HCT116 (cell line): Measurements from ENCODE around the gene RPL18. TPM values are rescaled to one million over a fixed set of nuclear protein-coding genes. Genes with fewer than 3 reads are reported as not detected.

Source experiments
- ATAC-seq: fragments of 200-7000 bp; cut with Tn5 transposase; 2 replicates; pipeline ENCODE4 v1.9.1; 2020; ENCODE audit warnings: mild to moderate bottlenecking, moderate library complexity
- BruUV-seq: library from RNA; stranded (reverse); fragments of 400-500 nt; replicated peaks from 2 replicates; lab custom pipeline; 2021; lab: Mats Ljungman, UMichigan
- CTCF ChIA-PET: fragments of 300-600 bp; sonication (Branson Sonifier 250); formaldehyde crosslinking; loops from one replicate; lab custom pipeline; 2021; ENCODE audit warnings: antibody characterized with exemption; lab: Charles Lee
- POLR2A ChIA-PET: fragments of 300-600, 350-600 bp; sonication (Branson Sonifier 250); formaldehyde crosslinking; loops from one replicate; lab custom pipeline; 2021; ENCODE audit warnings: antibody characterized with exemption; lab: Charles Lee
- RAD21 ChIA-PET, 2 experiments: fragments of 300-600 bp; sonication (Branson Sonifier 250); formaldehyde crosslinking; loops; one replicate each; lab custom pipeline; 2023; ENCODE audit warnings: low total read pairs in 2 of 2; ENCODE audit not compliant: uncharacterized antibody in 2 of 2, unreplicated experiment in 2 of 2, low non-redundant PET in 1 of 2; lab: Charles Lee
- DNase-seq: peaks from one replicate; pipeline ENCODE4 v3.0.0-alpha.2; 2010; ENCODE audit warnings: low read depth, low spot score
- H2AFZ ChIP-seq: fragments of 200-600 bp; shearing (Covaris generic), sonication (generic); 2 replicates; pipeline ENCODE4 v1.6.1; 2017; ENCODE audit warnings: low read depth, mixed run types, mixed read lengths, antibody characterized with exemption, low read length; ENCODE audit not compliant: poor library complexity, severe bottlenecking
- H3K27ac ChIP-seq: 2 replicates; pipeline ENCODE4 v1.5.1; 2012; ENCODE audit warnings: low read depth, low read length
- H3K27me3 ChIP-seq: fragments of 200-600 bp; sonication (generic); 2 replicates; pipeline ENCODE4 v1.6.1; 2016; ENCODE audit warnings: mixed run types, low read length, mixed read lengths; ENCODE audit not compliant: insufficient read depth
- H3K36me3 ChIP-seq, 2 experiments: fragments of 200-500 bp in 1 of 2; fragments of 200-600 bp in 1 of 2; sonication (Bioruptor generic) in 1 of 2; sonication (generic) in 1 of 2; 2 replicates each; pipeline versions ENCODE4 v1.5.1 to v1.6.1; 2014 to 2016; ENCODE audit warnings: low read length in 2 of 2, inconsistent platforms in 1 of 2, mixed read lengths in 1 of 2, mixed run types in 1 of 2; ENCODE audit not compliant: insufficient read depth in 2 of 2, control insufficient read depth in 1 of 2
- H3K4me1 ChIP-seq, 2 experiments: fragments of 200-600 bp in 1 of 2; sonication (generic) in 1 of 2; 2 replicates each; pipeline versions ENCODE4 v1.5.1 to v1.6.1; 2012 to 2017; ENCODE audit warnings: low read length in 2 of 2, inconsistent platforms in 1 of 2, mild to moderate bottlenecking in 1 of 2, mixed read lengths in 1 of 2, mixed run types in 1 of 2, moderate library complexity in 1 of 2; ENCODE audit not compliant: insufficient read depth in 2 of 2, control insufficient read depth in 1 of 2
- H3K4me2 ChIP-seq: fragments of 200-600 bp; sonication (generic); 2 replicates; pipeline ENCODE4 v1.6.1; 2017; ENCODE audit warnings: mixed run types, low read length, mixed read lengths
- H3K4me3 ChIP-seq, 2 experiments: fragments of 200-600 bp in 1 of 2; sonication (generic) in 1 of 2; replicated peaks in 1 of 2; 2 replicates each; pipeline ENCODE4 v1.5.1; 2011 to 2016; ENCODE audit warnings: low read length in 2 of 2, control low read depth in 1 of 2, low read depth in 1 of 2, mild to moderate bottlenecking in 1 of 2, mixed read lengths in 1 of 2, mixed run types in 1 of 2
- H3K79me2 ChIP-seq: fragments of 200-600 bp; sonication (generic); 2 replicates; pipeline ENCODE4 v1.6.1; 2017; ENCODE audit warnings: mild to moderate bottlenecking, mixed run types, low read length, moderate library complexity, mixed read lengths; ENCODE audit not compliant: insufficient read depth
- H3K9ac ChIP-seq: fragments of 200-600 bp; sonication (generic); 2 replicates; pipeline ENCODE4 v1.6.1; 2016; ENCODE audit warnings: low read length, mixed read lengths
- H3K9me2 ChIP-seq: fragments of 200-600 bp; sonication (generic), shearing (Covaris generic); 2 replicates; pipeline ENCODE4 v1.6.1; 2017; ENCODE audit warnings: mixed run types, mild to moderate bottlenecking, moderate library complexity; ENCODE audit not compliant: insufficient read depth
- H3K9me3 ChIP-seq, 2 experiments: fragments of 200-500 bp in 1 of 2; fragments of 200-600 bp in 1 of 2; sonication (Bioruptor generic) in 1 of 2; sonication (generic) in 1 of 2; 2 replicates each; pipeline ENCODE4 v1.6.1; 2014 to 2017; ENCODE audit warnings: low read length in 2 of 2, mixed read lengths in 2 of 2, inconsistent platforms in 1 of 2, low read depth in 1 of 2, mild to moderate bottlenecking in 1 of 2, mixed run types in 1 of 2, moderate library complexity in 1 of 2; ENCODE audit not compliant: control insufficient read depth in 1 of 2, insufficient read depth in 1 of 2
- H4K20me1 ChIP-seq: fragments of 200-600 bp; sonication (generic), shearing (Covaris generic); 2 replicates; pipeline ENCODE4 v1.6.1; 2017; ENCODE audit warnings: mixed run types, mild to moderate bottlenecking, moderate library complexity; ENCODE audit not compliant: insufficient read depth
- CBX3 ChIP-seq: IDR thresholded peaks from 2 replicates; pipeline ENCODE4 v1.6.1; 2012; ENCODE audit warnings: low read depth
- CEBPB ChIP-seq: IDR thresholded peaks from 2 replicates; pipeline ENCODE4 v1.6.1; 2012; ENCODE audit warnings: low read depth
- EGR1 ChIP-seq: IDR thresholded peaks from 2 replicates; pipeline ENCODE4 v1.6.1; 2012; ENCODE audit warnings: low read depth
- ELF1 ChIP-seq: IDR thresholded peaks from 2 replicates; pipeline ENCODE4 v1.6.1; 2012; ENCODE audit warnings: low read depth, borderline replicate concordance
- EZH2 ChIP-seq: fragments of 200-600 bp; sonication (generic); IDR thresholded peaks from 2 replicates; pipeline ENCODE4 v1.6.1; 2017; ENCODE audit warnings: antibody characterized with exemption, mixed run types
- FOSL1 ChIP-seq: IDR thresholded peaks from 2 replicates; pipeline ENCODE4 v1.6.1; 2012; ENCODE audit warnings: low read depth
- JUND ChIP-seq: IDR thresholded peaks from 2 replicates; pipeline ENCODE4 v1.6.1; 2012
- RAD21 ChIP-seq: IDR thresholded peaks from 2 replicates; pipeline ENCODE4 v1.6.1; 2012; ENCODE audit warnings: low read depth, mild to moderate bottlenecking
- REST ChIP-seq: IDR thresholded peaks from 2 replicates; pipeline ENCODE4 v1.6.1; 2012; ENCODE audit warnings: low read depth
- SIN3A ChIP-seq: IDR thresholded peaks from 2 replicates; pipeline ENCODE4 v1.6.1; 2012; ENCODE audit warnings: low read depth
- SP1 ChIP-seq: IDR thresholded peaks from 2 replicates; pipeline ENCODE4 v1.6.1; 2012; ENCODE audit warnings: low read depth
- SRF ChIP-seq: IDR thresholded peaks from 2 replicates; pipeline ENCODE4 v1.6.1; 2012; ENCODE audit warnings: low read depth
- TCF7L2 ChIP-seq: IDR thresholded peaks from 2 replicates; pipeline ENCODE4 v1.7.0; 2011; ENCODE audit warnings: borderline replicate concordance, inconsistent platforms; ENCODE audit not compliant: insufficient read depth, insufficient read length; ENCODE audit errors: extremely low read depth
- YY1 ChIP-seq: IDR thresholded peaks from 2 replicates; pipeline ENCODE4 v1.6.1; 2011; ENCODE audit warnings: low read length, low read depth, moderate library complexity, mild to moderate bottlenecking; ENCODE audit not compliant: insufficient replicate concordance; ENCODE audit errors: extremely low read depth
- intact Hi-C: fragments of 100-400 bp; cut with micrococcal nuclease; formaldehyde crosslinking; loops from 2 replicates; pipeline ENCODE4 v1.10.0; 2022
- total RNA-seq: library from RNA; stranded (reverse); gene quantifications from one replicate; pipeline ENCODE4 v1.2.1, GENCODE V29; 2021; ENCODE audit not compliant: unreplicated experiment
- TF ChIP-seq, protein P1 (sequence below): IDR thresholded peaks from 2 replicates; pipeline ENCODE4 v1.6.1; 2012
- TF ChIP-seq, protein P2 (sequence below), 3 experiments: fragments of 200-600 bp in 1 of 3; sonication (generic) in 1 of 3; IDR thresholded peaks in 2 of 3; conservative IDR thresholded peaks in 1 of 3; 2 replicates each; pipeline ENCODE4 v1.5.1; 2012 to 2017; ENCODE audit warnings: low read depth in 2 of 3, low read length in 2 of 3, antibody characterized with exemption in 1 of 3, borderline replicate concordance in 1 of 3, control low read depth in 1 of 3, mild to moderate bottlenecking in 1 of 3, mixed read lengths in 1 of 3, mixed run types in 1 of 3, moderate library complexity in 1 of 3; ENCODE audit not compliant: insufficient read depth in 1 of 3
- TF ChIP-seq, protein P3 (sequence below): IDR thresholded peaks from 2 replicates; pipeline ENCODE4 v1.6.1; 2012

RPL18 gene
- total RNA-seq, 1 experiment from 2014 or later: 2,006 TPM

- TF ChIP-seq EZH2: no peak
- no peak for TF ChIP-seq SIN3A
- TF ChIP-seq, all 23 proteins: peak for 3
Measured at GRCh38 chr19:48636859-48637448, 18.0 kb upstream of the RPL18 start, which contains the start of gene DBP (continued).

DNA sequence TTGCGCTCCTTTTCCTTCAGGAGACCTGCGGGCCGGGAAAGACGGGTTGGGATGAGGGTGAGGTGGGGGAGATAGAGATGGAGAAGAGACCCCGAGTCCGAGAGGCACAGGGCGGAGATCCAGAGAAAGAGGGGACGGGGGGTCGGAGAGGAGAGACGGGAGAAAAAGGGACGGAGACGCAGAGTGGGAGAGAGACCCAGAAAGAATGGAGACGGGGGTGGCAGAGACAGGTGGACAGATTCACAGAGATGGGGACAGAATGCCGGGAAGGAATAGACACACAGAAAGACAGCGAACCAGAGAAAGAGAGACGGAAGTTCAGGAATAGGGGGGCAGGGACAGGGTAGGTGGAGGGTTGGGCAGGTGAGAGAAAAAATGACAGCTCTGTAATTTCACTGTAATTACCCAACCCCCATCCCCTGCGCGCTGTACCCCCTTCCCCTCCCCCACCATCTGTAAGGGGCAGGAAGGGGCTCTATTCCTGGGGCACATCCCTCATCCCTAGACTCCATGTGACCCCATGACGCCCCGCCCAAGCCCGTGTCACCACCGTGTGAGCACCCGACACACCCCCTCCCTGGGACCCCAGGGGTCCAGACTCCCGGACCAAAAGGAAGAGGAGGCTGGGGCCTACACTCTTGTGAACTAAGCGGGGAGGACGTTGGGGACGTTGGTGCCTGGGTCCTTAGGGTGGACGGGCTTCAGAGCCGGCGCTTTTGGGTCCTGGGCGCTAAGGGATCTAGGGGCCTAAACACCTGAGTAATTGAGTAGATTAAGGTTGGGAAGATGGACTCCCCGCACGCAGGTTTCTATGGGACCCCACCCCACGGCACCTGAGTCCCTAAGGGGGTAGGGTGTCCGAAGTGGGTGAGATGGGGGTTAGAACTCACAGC lies 17.2 kb upstream of the RPL18 start:
- Histone ChIP-seq H3K36me3 (peaks cover 2 to 6% of the 10 kb centered on the region in 2 experiments; a peak in 1 of 4 replicates), H3K27me3 (no peaks in the 10 kb centered on the region), H3K27ac (peak overlapping the region; percentile 95), H2AFZ (no peak overlapping the region), H3K4me1 (peaks cover 29 to 71% of the 10 kb centered on the region in 2 experiments), H4K20me1 (no peaks in the 10 kb centered on the region), H3K4me2 (peak overlapping the region; percentile 93), H3K9me2 (no peaks in the 10 kb centered on the region), H3K79me2 (peaks cover 18% of the 10 kb centered on the region), H3K9me3 (no peaks in the 10 kb centered on the region), H3K4me3 (peak overlapping the region; percentile 49 to 83), H3K9ac (peak overlapping the region; percentile 96)
- ChIA-PET CTCF (no interaction called here), RAD21 (no interaction called here), POLR2A (interaction anchor here (1.0 to 2.3 kb wide), 3 partner anchors 10 to 19 kb away, joined by 3 to 16 read pairs (median 12); partner anchors contain the start of genes CA11, RPL18 and SPHK2)
- ATAC-seq (no peak), DNase-seq (no peak)
- intact Hi-C loops: no loop called here
- no TSS peak for BruUV-seq
- TF ChIP-seq SRF (no peak), FOSL1 (no peak), TCF7L2 (no peak), EGR1 (no peak), JUND (no peak), ELF1 (no peak), YY1 (no peak), RAD21 (no peak), CEBPB (no peak), CBX3 (no peak), SIN3A (no peak), EZH2 (no peak), SP1 (no peak), REST (no peak)
- TF ChIP-seq, protein P1, sequence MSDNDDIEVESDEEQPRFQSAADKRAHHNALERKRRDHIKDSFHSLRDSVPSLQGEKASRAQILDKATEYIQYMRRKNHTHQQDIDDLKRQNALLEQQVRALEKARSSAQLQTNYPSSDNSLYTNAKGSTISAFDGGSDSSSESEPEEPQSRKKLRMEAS: no peak
- TF ChIP-seq, protein P2, sequence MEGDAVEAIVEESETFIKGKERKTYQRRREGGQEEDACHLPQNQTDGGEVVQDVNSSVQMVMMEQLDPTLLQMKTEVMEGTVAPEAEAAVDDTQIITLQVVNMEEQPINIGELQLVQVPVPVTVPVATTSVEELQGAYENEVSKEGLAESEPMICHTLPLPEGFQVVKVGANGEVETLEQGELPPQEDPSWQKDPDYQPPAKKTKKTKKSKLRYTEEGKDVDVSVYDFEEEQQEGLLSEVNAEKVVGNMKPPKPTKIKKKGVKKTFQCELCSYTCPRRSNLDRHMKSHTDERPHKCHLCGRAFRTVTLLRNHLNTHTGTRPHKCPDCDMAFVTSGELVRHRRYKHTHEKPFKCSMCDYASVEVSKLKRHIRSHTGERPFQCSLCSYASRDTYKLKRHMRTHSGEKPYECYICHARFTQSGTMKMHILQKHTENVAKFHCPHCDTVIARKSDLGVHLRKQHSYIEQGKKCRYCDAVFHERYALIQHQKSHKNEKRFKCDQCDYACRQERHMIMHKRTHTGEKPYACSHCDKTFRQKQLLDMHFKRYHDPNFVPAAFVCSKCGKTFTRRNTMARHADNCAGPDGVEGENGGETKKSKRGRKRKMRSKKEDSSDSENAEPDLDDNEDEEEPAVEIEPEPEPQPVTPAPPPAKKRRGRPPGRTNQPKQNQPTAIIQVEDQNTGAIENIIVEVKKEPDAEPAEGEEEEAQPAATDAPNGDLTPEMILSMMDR (IDR thresholded peaks at IDR 0.05 in 2 of 3, conservative IDR thresholded peaks at IDR 0.05 in 1 of 3; ENCODE audit: borderline replicate concordance in 1 of 3, insufficient read depth in 1 of 3, low read depth in 2 of 3, low read length in 2 of 3): no peak
- TF ChIP-seq, protein P3, sequence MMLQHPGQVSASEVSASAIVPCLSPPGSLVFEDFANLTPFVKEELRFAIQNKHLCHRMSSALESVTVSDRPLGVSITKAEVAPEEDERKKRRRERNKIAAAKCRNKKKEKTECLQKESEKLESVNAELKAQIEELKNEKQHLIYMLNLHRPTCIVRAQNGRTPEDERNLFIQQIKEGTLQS: no peak
